Measurements from ENCODE around the gene INHBE. TPM values are rescaled to one million over a fixed set of nuclear protein-coding genes. Genes with fewer than 3 reads are reported as not detected.

The INHBE gene
- total and polyA plus RNA-seq, 2 of the 8 experiments (the other 6 are each of a cell fraction or from before 2014, with no cell fraction given) = 10.2 to 18.8 TPM

DNA sequence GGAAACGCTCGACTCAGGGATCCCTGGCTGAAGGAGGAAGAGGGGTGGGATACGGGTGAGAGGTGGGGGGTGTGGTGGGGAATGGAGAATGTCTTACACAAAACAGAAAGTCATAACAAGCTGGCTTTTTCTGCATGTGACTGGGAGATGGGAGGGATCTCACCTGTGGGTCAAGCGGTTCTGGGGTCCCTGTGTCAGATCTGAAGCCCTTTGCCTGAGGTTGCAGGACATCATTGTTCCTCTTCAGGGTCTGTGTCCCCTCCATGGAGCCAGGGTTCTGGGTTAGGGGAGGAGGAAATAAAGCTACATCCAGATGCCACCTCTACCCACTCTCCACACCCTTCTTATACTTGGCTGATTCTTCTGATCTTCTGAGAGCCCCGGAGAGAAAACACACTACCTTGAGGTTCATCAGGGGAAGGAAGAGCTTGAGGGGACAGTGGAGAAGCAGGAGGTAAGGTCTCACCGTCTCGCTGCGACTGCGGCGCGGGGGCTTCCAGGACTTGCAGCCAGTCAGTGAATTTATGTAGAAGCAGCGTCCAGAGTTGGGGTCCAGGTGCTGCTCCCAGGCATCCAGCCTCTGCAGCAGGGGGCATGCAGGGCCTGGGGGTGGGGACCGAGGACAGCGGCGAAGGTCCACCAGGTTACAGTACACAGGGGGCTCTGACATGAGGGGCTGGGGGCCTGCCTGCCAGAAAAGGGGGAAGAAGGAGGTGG lies 22.0 kb downstream of the INHBE start:
- FAIRE-seq (no peak), DNase-seq (ENCODE audit: low read depth in 1 of 2, low spot score in 2 of 2) (no peak)
- no peak overlapping the region for H4K8ac ChIP-seq (ENCODE audit: extremely low read depth, insufficient read depth, low read length)
- peaks cover 20 to 49% (median 42%) of the 10 kb centered on the region in 4 experiments for H3K27me3 ChIP-seq (replicated peaks in 1 of 4; ENCODE audit: control insufficient read depth in 3 of 4, extremely low read depth in 1 of 4, insufficient read depth in 3 of 4, low read length in 3 of 4)
- no peak overlapping the region; the same call in 1 of the 2 replicates for H2BK12ac ChIP-seq (ENCODE audit: low read depth, low read length)
- no peak overlapping the region for H3K4ac ChIP-seq (replicated peaks; ENCODE audit: insufficient read length, low read depth, low read length)
- H3K23ac ChIP-seq (ENCODE audit: insufficient read length) = no peak overlapping the region
- peak overlapping the region; percentile 7; the same call in 1 of the 2 replicates for H2BK5ac ChIP-seq (ENCODE audit: low read depth, low read length)
- WGBS, 2 experiments (ENCODE audit: extremely low coverage in 1 of 2, insufficient coverage in 1 of 2, insufficient read length in 1 of 2, insufficient replicate concordance in 2 of 2, low coverage in 1 of 2, low lambda C conversion rate in 2 of 2, missing lambda C conversion rate in 1 of 2) = 95% methylated on average over 14 of the region's 15 CpGs; no CpG with 5 or more reads in 1 of the 2 experiments
- H3K56ac ChIP-seq (replicated peaks; ENCODE audit: insufficient read length, low read depth, low read length) = no peak overlapping the region
- H4K91ac ChIP-seq (replicated peaks; ENCODE audit: insufficient read length, low read length) = no peak overlapping the region
- no peak overlapping the region for H3K9ac ChIP-seq (replicated peaks in 1 of 4; ENCODE audit: extremely low read depth in 1 of 4, low read depth in 3 of 4, low read length in 3 of 4)
- no peak overlapping the region for H2AFZ ChIP-seq (ENCODE audit: low read length)
- peak overlapping the region; percentile 3; the same call in 1 of the 2 replicates for H2BK20ac ChIP-seq (ENCODE audit: low read length)
- no peaks in the 10 kb centered on the region for H3K79me1 ChIP-seq (ENCODE audit: low read depth, low read length)
- CTCF ChIA-PET (ENCODE audit: partially characterized antibody) = interaction anchor here (0.7 to 25.1 kb wide), 8 partner anchors 9 to 230 kb away, joined by 3 to 441 read pairs (median 4); partner anchors contain the start of genes GLI1, INHBE and MARS1
- POLR2A ChIA-PET (ENCODE audit: partially characterized antibody) = interaction anchor here (1.1 to 1.4 kb wide), 3 partner anchors 49 to 236 kb away, joined by 3 to 5 read pairs (median 4); partner anchors contain the start of gene DCTN2
- no peaks in the 10 kb centered on the region for H3K36me3 ChIP-seq (ENCODE audit: control insufficient read depth in 2 of 4, insufficient read depth in 4 of 4, low read length in 3 of 4)
- H4K5ac ChIP-seq (ENCODE audit: insufficient read length, low read depth, low read length) = no peak overlapping the region
- peaks cover 0 to 4% of the 10 kb centered on the region in 2 experiments for H4K20me1 ChIP-seq (replicated peaks in 1 of 2; ENCODE audit: control insufficient read depth in 1 of 2, insufficient read depth in 2 of 2, low read length in 2 of 2)
- peak overlapping the region; percentile 36; the same call in 1 of the 2 replicates for H2BK15ac ChIP-seq (ENCODE audit: low read length)
- H2BK120ac ChIP-seq (replicated peaks; ENCODE audit: low read depth, low read length) = no peak overlapping the region
- peak overlapping the region; percentile 52; the same call in 1 of the 2 replicates for H3K18ac ChIP-seq (ENCODE audit: extremely low read depth, low read length)
- H3K14ac ChIP-seq (ENCODE audit: insufficient read length) = no peak overlapping the region
- TF ChIP-seq NANOG (IDR thresholded peaks at IDR 0.05; ENCODE audit: insufficient read depth, low read depth, low read length, poor library complexity, severe bottlenecking) = no peak
- no peak for TF ChIP-seq CEBPB (IDR thresholded peaks at IDR 0.05; ENCODE audit: low read depth, low read length)
- TF ChIP-seq, protein P1, sequence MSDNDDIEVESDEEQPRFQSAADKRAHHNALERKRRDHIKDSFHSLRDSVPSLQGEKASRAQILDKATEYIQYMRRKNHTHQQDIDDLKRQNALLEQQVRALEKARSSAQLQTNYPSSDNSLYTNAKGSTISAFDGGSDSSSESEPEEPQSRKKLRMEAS (IDR thresholded peaks at IDR 0.05) = no peak
- TF ChIP-seq BACH1 (IDR thresholded peaks at IDR 0.05; ENCODE audit: low read length) = no peak
- TF ChIP-seq, protein P2, sequence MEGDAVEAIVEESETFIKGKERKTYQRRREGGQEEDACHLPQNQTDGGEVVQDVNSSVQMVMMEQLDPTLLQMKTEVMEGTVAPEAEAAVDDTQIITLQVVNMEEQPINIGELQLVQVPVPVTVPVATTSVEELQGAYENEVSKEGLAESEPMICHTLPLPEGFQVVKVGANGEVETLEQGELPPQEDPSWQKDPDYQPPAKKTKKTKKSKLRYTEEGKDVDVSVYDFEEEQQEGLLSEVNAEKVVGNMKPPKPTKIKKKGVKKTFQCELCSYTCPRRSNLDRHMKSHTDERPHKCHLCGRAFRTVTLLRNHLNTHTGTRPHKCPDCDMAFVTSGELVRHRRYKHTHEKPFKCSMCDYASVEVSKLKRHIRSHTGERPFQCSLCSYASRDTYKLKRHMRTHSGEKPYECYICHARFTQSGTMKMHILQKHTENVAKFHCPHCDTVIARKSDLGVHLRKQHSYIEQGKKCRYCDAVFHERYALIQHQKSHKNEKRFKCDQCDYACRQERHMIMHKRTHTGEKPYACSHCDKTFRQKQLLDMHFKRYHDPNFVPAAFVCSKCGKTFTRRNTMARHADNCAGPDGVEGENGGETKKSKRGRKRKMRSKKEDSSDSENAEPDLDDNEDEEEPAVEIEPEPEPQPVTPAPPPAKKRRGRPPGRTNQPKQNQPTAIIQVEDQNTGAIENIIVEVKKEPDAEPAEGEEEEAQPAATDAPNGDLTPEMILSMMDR (IDR thresholded peaks at IDR 0.05; ENCODE audit: control extremely low read depth in 1 of 3, insufficient read depth in 1 of 3, low read depth in 1 of 3, low read length in 3 of 3) = no peak
- TF ChIP-seq TAF1 (IDR thresholded peaks at IDR 0.05; ENCODE audit: low read depth, low read length) = no peak
- no peak for TF ChIP-seq CHD1 (IDR thresholded peaks at IDR 0.05; ENCODE audit: low read depth, low read length)
- TF ChIP-seq SP1 (IDR thresholded peaks at IDR 0.05; ENCODE audit: low read depth, low read length) = no peak
- no peak for TF ChIP-seq SP2 (IDR thresholded peaks at IDR 0.05; ENCODE audit: low read length)
- no peak for TF ChIP-seq TEAD4 (IDR thresholded peaks at IDR 0.05; ENCODE audit: low read depth, low read length)
- H2AK5ac ChIP-seq (ENCODE audit: low read depth, low read length) = no peak overlapping the region
- no peaks in the 10 kb centered on the region for H3K79me2 ChIP-seq (ENCODE audit: control insufficient read depth in 1 of 2, insufficient read depth in 2 of 2, low read length in 2 of 2)
- no peak overlapping the region; a peak in 1 of 4 replicates for H3K4me2 ChIP-seq (ENCODE audit: insufficient read depth in 1 of 2, low read depth in 2 of 2, low read length in 2 of 2)
- H3K4me1 ChIP-seq (replicated peaks in 1 of 4; ENCODE audit: control insufficient read depth in 3 of 4, insufficient read depth in 4 of 4, low read length in 3 of 4) = peaks cover 0 to 25% (median 11%) of the 10 kb centered on the region in 4 experiments; a peak in 6 of 7 replicates
- no peak overlapping the region for H3K27ac ChIP-seq (ENCODE audit: low read depth, low read length)
- no peak overlapping the region for H3K4me3 ChIP-seq (ENCODE audit: extremely low read depth in 1 of 4, insufficient read depth in 2 of 4, low read depth in 3 of 4, low read length in 4 of 4)
- no peaks in the 10 kb centered on the region for H3K9me3 ChIP-seq (ENCODE audit: insufficient read depth in 2 of 2, low read depth in 1 of 2, low read length in 1 of 2)
- H3K23me2 ChIP-seq (ENCODE audit: low read depth, low read length) = peaks cover 8% of the 10 kb centered on the region; the same call in 1 of the 2 replicates
